ENCODE results near the gene L3MBTL3. TPM values are rescaled to one million over a fixed set of nuclear protein-coding genes. Genes with fewer than 3 reads are reported as not detected.

L3MBTL3 gene
- total RNA-seq, 1 donor from 2014 or later, result 21.1 TPM

DNA sequence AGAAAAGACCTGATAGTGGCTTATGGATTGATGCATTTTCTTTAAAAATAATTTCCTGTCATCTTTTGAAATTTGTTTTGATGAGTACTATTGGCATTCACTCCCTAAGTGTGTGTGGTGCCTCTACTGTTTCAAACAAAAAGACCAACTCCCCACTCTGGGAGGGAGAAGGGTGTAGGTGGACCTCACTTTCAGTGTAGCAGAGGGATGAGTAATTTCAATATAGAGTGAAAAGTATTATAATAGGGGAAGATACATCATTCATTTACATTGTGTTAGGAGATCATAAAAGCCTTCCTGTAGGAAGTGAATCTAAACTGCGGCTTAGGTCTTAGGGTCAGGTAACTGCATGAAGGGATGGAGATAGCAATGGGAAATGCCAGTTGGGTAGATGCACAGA lies 158.0 kb downstream of the L3MBTL3 start:
- DNase-seq (ENCODE audit: extremely low read depth, low read depth, low spot score), result no peak

DNA sequence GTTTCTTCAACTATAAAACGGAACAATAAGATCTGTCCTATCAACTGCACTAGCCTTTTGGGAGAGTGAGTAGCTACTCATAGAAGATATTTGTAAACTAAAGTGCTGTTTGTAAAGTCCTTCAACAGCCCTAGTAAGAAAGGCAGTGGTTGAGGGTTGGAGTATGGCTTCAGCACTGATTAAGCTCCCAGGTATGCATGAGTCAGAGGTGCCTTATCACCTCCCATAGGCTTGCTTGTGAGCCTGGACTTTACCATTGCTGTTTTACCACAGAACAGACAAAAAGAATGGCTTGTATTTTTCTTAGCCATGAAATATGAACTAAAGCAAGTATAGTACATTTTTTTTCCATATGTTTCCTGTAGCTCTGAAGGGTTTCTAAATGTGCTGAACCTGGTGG lies 160.3 kb downstream of the L3MBTL3 start:
- no peak for DNase-seq (ENCODE audit: extremely low read depth, low read depth, low spot score)

DNA sequence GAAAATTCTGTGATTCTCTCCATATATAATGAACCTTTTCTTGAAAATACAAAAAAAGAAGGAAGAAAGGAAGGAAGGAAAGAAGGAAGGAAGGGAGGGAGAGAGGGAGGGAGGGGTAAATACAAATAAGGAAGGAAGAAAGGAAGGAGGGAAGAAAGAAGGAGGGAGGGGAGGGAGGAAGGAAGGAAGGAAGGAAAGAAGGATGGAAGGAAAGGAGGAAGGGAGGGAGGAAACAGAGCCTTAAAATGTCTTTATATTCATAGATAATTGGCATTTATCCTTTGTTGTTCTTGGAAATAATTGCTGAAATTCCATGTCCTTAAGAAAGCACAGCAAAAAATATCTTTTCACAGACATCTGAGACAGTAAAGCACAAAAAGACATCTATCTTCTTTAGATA lies 164.1 kb downstream of the L3MBTL3 start:
- no peak for DNase-seq (ENCODE audit: extremely low read depth, low read depth, low spot score)

DNA sequence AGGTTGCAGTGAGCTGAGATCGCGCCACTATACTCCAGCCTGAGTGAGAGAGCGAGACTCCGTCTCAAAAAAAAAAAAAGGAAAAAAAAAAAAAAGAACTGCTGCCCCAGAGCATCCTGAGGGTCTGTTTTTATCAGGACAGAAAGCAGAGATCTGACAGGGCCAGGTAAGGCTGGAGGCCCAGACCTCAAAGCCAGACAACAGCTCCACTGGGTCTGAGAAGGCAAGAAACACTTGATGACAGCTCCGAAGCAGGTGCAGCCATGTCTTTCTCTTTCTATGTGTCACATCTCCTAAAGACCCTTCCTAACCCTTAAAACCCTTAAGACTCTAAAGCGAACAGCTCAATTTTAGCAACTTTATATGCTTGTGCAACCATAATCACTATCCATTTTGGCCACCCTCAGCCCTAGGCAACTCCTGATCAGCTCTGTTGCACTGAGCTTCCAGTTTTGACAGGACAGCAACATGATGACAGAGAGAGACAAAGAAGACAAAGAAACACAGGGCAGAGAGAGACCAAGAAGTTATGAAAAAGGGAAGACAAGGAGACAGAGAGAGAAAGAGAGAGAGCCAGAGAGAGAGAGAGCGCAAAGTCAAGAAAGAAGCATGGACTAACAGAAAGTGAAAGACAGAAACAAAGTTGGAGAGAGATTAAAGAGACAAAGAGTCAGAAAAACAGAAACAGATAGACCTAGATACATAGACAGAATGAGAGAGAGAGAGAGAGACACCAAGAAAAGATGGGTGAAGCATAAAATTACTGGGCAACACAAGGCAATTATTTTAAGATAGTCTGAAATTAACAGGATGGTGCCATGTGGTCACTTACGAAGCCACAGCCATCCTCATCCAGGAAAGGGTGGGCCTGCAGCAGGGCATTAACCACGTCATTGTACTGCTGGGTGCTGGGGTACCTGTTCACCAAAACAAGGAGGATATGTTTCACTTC lies 165.2 kb downstream of the L3MBTL3 start:
- DNase-seq (ENCODE audit: extremely low read depth, low read depth, low spot score), result no peak

DNA sequence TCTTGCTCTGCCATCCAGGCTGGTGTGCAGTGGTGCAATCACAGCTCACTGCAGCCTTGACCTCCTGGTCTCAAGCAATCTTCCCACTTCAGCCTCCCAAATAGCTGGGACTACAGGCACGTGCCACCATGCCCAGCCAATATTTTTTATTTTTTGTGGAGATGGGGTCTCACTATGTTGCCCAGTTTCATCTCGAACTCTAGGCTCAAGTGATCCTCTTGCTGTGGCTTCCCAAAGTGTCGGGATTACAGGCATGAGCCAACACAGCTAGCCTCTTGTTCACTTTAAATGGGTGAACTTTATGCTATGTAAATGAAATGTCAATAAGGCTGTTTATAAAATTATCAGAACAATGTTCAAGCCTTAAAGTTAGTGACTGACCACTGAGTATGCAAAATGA lies 167.3 kb downstream of the L3MBTL3 start:
- DNase-seq (ENCODE audit: extremely low read depth, low read depth, low spot score), result no peak

DNA sequence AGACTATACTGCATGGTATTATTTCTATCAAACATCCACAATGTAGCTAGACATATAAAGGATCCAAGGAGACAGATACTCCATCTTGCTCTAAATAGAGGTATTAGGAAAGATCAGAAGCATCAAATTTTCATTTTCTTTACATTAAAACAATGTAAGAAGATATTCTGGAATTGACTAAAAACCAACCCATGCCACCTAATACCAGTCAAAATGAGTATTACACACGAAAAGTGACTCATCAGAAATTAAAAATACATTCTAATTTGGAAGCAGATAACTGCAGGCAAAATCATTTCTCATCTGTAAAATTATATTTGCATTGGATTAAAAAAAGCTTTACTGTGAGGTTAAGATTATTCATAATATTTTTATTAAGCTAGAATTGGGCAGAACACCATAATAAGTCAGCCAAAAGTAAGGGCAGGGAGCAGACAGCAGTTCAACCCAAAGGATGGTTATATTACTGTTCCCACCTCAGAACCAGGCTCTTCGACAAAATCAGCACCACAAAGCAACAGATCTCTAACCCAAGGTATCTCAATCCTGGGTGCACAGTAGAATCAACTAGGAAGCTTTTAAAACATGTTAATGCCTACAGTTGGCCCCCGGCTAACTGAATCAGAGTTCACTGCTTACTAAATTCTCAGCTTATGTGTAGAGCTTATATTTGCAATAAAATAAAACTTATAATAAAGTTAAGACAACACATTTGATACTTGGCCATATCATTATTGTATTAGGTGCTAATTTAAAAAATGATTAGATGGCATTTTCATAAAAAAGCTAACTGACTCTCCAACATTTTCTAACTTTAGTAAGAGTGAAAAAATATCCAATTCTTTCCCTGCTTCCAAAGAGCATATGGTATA lies 169.2 kb downstream of the L3MBTL3 start:
- DNase-seq (ENCODE audit: extremely low read depth, low read depth, low spot score), result no peak

DNA sequence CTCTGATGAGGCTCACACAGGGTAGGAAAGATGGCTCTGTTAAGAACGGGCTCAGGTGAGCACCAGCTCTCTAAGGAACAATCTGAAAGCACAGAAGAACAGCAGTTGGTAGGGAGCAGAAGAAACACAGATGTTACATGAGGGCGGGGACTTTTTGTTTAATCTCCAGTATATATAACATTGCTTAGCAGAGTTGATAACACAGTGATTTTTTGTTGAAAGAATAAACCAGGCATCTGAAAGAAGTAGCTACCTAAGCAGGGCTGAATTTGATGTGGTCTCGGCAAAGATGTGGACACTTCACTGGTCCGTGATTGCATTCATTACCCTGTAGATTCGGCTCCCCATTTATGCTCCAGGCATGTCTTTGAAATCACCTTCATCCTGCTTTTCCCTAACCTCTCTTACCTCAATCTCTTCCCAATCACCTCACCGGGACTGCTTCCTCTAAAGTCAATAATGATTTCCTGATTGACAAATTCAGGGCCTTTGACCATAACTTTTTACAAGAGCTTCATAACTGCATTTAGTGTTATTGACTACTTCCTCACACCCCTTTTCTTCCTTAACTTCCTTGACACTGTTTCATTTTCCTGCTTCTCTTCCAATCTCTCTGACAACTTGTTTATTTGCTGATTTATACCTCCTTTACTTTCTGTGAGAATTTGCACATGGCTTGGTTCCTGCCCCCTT lies 170.0 kb downstream of the L3MBTL3 start:
- no peak for DNase-seq (ENCODE audit: extremely low read depth, low read depth, low spot score)

DNA sequence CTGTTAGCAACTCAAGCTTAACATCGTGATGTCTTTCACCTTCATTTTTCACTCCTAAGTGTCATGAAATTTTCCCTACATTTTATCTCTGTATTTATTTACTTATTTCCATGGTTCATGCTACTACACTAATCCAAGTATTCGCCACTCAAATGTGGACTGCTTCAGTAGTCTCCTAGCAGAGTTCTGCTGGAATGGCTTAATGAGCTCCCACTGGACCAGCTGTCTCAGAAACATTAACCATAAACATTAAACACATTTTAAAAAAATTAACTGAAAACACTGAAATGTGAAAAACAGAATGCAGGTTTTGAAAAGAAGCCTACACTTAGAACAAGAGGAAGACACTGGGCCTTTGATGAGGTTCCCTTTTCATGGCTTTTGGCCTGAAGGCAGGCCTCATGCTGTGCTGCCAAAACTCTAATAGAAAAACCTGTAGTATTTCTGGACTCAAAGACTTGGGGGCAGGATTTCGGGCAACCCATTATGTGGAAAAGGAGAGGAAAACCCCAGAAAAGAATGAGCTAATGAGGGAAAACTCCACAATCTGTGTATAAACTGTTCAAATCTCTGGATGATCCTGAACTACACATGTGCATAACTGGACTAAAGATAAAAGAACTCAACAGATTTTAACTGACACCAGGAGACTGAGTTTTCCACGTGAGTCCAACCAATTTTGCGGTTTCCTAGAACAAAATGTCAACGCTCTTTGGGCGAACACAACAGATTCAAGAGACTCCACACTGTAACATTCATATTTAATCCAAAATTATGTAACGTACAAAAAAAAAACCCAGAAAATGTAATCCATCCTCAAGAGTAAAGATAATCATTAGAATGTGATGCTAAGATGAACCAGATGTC lies 171.4 kb downstream of the L3MBTL3 start:
- no peak for DNase-seq (ENCODE audit: extremely low read depth, low read depth, low spot score)

Other genes starting within 250 kb of the L3MBTL3 start
- gene TMEM244, start 157.3 kb upstream of the L3MBTL3 start, total RNA-seq, result not detected in 2 replicates
- gene SAMD3, start 204.4 kb downstream of the L3MBTL3 start, total RNA-seq, result 0.41 and 1.1 TPM in 2 replicates